GM04503 (cell line): Measurements from ENCODE around the gene CD300A.

Experiments used
- DNase-seq: peaks from one replicate; pipeline ENCODE4 v3.0.0-alpha.2; 2012; ENCODE audit warnings: low read depth

The CD300A gene

GRCh38 chr17:74466111-74466827 is at the start of gene CD300A:
Gene CD300A (plus strand): TSS chr17:74466634. CDS start chr17:74466704, 70 bp downstream.
- no peak for DNase-seq

- DNase-seq, result peak; percentile 4
Measured at GRCh38 chr17:74417178-74418045, 49.0 kb upstream of the CD300A start.

- no peak for DNase-seq
Measured at GRCh38 chr17:74419928-74420411, 46.5 kb upstream of the CD300A start.

- no peak for DNase-seq
Measured at GRCh38 chr17:74424117-74424516, 42.3 kb upstream of the CD300A start.

GRCh38 chr17:74424657-74425056 is 41.8 kb upstream of the CD300A start:
- no peak for DNase-seq

- no peak for DNase-seq
Measured at GRCh38 chr17:74426551-74427047, 39.8 kb upstream of the CD300A start.

GRCh38 chr17:74427048-74427762 is 39.2 kb upstream of the CD300A start:
- DNase-seq, result no peak

- DNase-seq, result no peak
Measured at GRCh38 chr17:74427763-74428153, 38.7 kb upstream of the CD300A start.

GRCh38 chr17:74429604-74430384 is 36.6 kb upstream of the CD300A start:
- no peak for DNase-seq

- DNase-seq, result no peak
Measured at GRCh38 chr17:74430385-74430705, 36.1 kb upstream of the CD300A start.

- no peak for DNase-seq
Measured at GRCh38 chr17:74430706-74431567, 35.5 kb upstream of the CD300A start.

- no peak for DNase-seq
Measured at GRCh38 chr17:74431568-74432423, 34.6 kb upstream of the CD300A start, which contains the start of gene GPRC5C. Gene GPRC5C (plus strand): TSS chr17:74432088. CDS start chr17:74439777, 7,689 bp downstream.

GRCh38 chr17:74432424-74432690 is 34.1 kb upstream of the CD300A start:
- DNase-seq, result no peak

GRCh38 chr17:74432766-74433391 is 33.6 kb upstream of the CD300A start:
- no peak for DNase-seq

GRCh38 chr17:74433421-74434121 is 32.9 kb upstream of the CD300A start:
- DNase-seq, result no peak

- no peak for DNase-seq
Measured at GRCh38 chr17:74435775-74436359, 30.6 kb upstream of the CD300A start.

- DNase-seq, result no peak
Measured at GRCh38 chr17:74437702-74438101, 28.7 kb upstream of the CD300A start.
